Astrocyte of the cerebellum (primary cell): Measurements from ENCODE around the gene TNXB.
"Not testable (repeated sequence)": the region's sequence is repeated elsewhere in the genome, so short reads cannot be mapped to it uniquely, and the experiment has no call there.

Source experiments
- DNase-seq: peaks from one replicate; pipeline ENCODE4 v3.0.0-alpha.2; 2011; ENCODE audit warnings: low read depth
- H3K4me3 ChIP-seq: 2 replicates; pipeline ENCODE4 v1.5.1; 2011; ENCODE audit warnings: mild to moderate bottlenecking, low read depth, low read length, moderate library complexity
- in situ Hi-C: cut with HindIII; loops from 2 replicates; pipeline ENCODE4 v1.10.0; 2017; ENCODE audit warnings: low sequenced_read_pairs

TNXB gene

GRCh38 chr6:32040299-32041049 is 68.7 kb downstream of the TNXB start:
- H3K4me3 ChIP-seq, in situ Hi-C loops, DNase-seq: not testable (repeated sequence)

DNA sequence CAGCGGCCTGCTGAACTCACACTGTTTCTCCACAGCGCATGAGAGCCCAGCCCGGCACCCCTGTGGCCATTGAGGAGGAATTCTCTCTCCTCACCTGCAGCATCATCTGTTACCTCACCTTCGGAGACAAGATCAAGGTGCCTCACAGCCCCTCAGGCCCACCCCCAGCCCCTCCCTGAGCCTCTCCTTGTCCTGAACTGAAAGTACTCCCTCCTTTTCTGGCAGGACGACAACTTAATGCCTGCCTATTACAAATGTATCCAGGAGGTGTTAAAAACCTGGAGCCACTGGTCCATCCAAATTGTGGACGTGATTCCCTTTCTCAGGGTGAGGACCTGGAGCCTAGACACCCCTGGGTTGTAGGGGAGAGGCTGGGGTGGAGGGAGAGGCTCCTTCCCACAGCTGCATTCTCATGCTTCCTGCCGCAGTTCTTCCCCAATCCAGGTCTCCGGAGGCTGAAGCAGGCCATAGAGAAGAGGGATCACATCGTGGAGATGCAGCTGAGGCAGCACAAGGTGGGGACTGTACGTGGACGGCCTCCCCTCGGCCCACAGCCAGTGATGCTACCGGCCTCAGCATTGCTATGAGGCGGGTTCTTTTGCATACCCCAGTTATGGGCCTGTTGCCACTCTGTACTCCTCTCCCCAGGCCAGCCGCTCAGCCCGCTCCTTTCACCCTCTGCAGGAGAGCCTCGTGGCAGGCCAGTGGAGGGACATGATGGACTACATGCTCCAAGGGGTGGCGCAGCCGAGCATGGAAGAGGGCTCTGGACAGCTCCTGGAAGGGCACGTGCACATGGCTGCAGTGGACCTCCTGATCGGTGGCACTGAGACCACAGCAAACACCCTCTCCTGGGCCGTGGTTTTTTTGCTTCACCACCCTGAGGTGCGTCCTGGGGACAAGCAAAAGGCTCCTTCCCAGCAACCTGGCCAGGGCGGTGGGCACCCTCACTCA is 69.5 kb downstream of the TNXB start:
- H3K4me3 ChIP-seq, in situ Hi-C loops, DNase-seq: not testable (repeated sequence)

DNA sequence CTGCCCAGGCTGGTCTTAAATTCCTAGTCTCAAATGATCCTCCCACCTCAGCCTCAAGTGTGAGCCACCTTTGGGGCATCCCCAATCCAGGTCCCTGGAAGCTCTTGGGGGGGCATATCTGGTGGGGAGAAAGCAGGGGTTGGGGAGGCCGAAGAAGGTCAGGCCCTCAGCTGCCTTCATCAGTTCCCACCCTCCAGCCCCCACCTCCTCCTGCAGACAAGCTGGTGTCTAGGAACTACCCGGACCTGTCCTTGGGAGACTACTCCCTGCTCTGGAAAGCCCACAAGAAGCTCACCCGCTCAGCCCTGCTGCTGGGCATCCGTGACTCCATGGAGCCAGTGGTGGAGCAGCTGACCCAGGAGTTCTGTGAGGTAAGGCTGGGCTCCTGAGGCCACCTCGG is 70.3 kb downstream of the TNXB start:
- H3K4me3 ChIP-seq, DNase-seq, in situ Hi-C loops: not testable (repeated sequence)

- in situ Hi-C loops, DNase-seq, H3K4me3 ChIP-seq: not testable (repeated sequence)
Observed at GRCh38 chr6:32037598-32038524, 71.3 kb downstream of the TNXB start, which contains the start of gene CYP21A2. TSS of gene CYP21A2 (plus strand) at chr6:32038415. CDS start at chr6:32038423, 8 bp downstream.

GRCh38 chr6:32037136-32037535 is 72.0 kb downstream of the TNXB start:
- in situ Hi-C loops, H3K4me3 ChIP-seq, DNase-seq: not testable (repeated sequence)

- H3K4me3 ChIP-seq, DNase-seq, in situ Hi-C loops: not testable (repeated sequence)
Observed at GRCh38 chr6:32035283-32036013, 73.7 kb downstream of the TNXB start.

- in situ Hi-C loops, result not testable (repeated sequence)
Observed at GRCh38 chr6:32029553-32029952, 79.6 kb downstream of the TNXB start.

GRCh38 chr6:32028631-32029030 is 80.5 kb downstream of the TNXB start:
- DNase-seq, H3K4me3 ChIP-seq, in situ Hi-C loops: not testable (repeated sequence)

More at GRCh38 chr6:32029553-32029952, 79.6 kb downstream of the TNXB start:
- H3K4me3 ChIP-seq, DNase-seq: not testable (repeated sequence)

DNA sequence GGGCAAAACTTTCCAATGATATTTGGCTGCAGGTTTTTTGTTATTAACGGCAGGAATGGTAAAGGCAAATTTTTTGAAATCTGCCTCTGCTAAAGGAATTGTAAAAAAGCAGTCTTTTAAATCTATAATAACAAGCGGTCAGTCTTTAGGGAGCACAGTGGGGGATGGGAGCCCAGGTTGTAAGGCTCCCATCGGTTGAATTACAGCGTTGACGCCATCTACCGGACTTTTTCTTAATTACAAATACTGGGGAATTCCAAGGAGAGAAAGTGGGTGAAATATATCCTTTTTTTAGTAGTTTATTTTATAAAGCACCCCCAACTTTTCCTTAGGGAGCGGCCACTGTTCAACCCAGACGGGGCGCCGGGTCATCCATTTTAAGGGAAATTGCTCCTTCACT is 87.0 kb downstream of the TNXB start:
- in situ Hi-C loops, H3K4me3 ChIP-seq, DNase-seq: not testable (repeated sequence)

GRCh38 chr6:32014547-32014946 is 94.6 kb downstream of the TNXB start, which contains the start of gene C4B:
TSS of gene C4B (plus strand) at chr6:32014795. CDS start at chr6:32014846, 51 bp downstream.
- in situ Hi-C loops, DNase-seq, H3K4me3 ChIP-seq: not testable (repeated sequence)

- DNase-seq, H3K4me3 ChIP-seq, in situ Hi-C loops: not testable (repeated sequence)
Observed at GRCh38 chr6:32013738-32014137, 95.4 kb downstream of the TNXB start.

DNA sequence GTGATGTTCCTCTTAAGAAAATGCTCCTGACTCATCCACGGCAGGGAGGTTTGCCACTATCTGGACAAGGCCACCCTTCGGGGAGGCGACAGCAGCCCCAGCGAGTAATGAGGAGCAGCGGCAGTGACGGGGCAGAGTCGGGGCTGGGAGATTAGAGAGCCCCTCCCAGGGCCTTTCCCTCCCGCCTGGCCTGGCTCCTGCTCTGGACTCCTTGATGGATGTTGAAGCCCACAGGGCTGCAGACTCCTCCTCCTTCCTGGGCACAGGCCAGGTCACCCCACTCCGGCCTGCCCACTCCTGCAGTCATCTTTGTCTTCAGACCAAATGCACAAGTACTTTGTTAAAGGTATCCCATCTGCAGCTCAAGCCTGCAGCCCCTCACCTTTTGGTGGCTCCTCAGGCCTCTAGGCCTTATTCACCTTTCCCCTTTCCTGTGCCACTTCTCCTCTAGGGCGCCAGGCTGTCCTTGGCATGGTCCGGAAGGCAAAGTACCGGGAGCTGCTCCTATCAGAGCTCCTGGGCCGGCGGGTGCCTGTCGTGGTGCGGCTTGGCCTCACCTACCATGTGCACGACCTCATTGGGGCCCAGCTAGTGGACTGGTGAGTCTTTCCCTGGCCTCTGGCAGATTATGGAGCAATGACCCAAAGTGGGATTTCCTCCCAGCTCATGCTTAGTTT is 96.1 kb downstream of the TNXB start:
- in situ Hi-C loops, H3K4me3 ChIP-seq, DNase-seq: not testable (repeated sequence)

DNA sequence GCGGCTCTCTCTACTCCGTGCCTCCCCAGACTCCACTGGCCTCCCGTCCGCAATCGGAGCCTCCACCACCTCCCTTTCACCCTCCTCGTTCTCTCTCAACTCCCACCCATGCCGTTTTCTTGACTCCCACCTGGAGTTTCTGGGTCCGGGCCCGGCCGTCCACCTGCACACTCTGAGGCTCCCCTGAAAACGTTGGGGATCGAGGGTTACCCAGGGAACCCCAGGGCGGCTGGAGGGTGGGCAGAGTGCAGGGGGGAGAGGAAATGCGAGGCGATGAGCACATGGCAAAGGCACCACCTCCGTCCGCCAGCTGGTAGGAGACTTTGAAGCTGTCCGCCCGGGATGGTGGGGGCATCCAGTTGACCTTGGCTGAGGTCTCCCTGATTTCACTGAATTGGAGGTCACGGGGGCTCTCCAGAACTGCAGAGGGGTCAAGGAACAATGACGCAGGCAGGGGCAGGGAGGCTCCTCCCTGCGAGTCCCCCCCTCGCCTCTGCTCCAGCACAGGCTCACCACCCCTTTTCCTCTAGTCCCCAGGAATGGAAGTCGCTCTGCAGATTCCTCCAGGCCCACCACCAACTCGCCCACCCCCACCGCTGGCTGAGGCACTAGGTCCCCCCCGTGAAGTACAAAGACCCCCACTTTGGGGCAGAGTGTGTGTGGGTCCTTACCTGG is 98.1 kb downstream of the TNXB start:
- in situ Hi-C loops, DNase-seq, H3K4me3 ChIP-seq: not testable (repeated sequence)

- in situ Hi-C loops, DNase-seq: not testable (repeated sequence)
Observed at GRCh38 chr6:32009537-32009936, 99.6 kb downstream of the TNXB start.

GRCh38 chr6:32008616-32009015 is 100.5 kb downstream of the TNXB start:
- in situ Hi-C loops, H3K4me3 ChIP-seq, DNase-seq: not testable (repeated sequence)

More at GRCh38 chr6:32009537-32009936, 99.6 kb downstream of the TNXB start:
- not testable (repeated sequence) for H3K4me3 ChIP-seq
